Panc1 (cell line): Measurements from ENCODE around the gene HLTF. TPM values are rescaled to one million over a fixed set of nuclear protein-coding genes. Genes with fewer than 3 reads are reported as not detected.

Experiments
- ATAC-seq: fragments of 200-7000 bp; cut with Tn5 transposase; 2 replicates; pipeline ENCODE4 v1.9.1; 2020; ENCODE audit warnings: mild to moderate bottlenecking, moderate library complexity
- BruUV-seq: library from RNA; stranded (reverse); fragments of 400-500 nt; replicated peaks from 2 replicates; lab custom pipeline; 2021; lab: Mats Ljungman, UMichigan
- CTCF ChIA-PET: fragments of 300-600 bp; sonication (Branson Sonifier 250); formaldehyde crosslinking; loops from one replicate; lab custom pipeline; 2022; ENCODE audit warnings: antibody characterized with exemption; lab: Charles Lee
- POLR2A ChIA-PET: fragments of 300-600 bp; sonication (Branson Sonifier 250); formaldehyde crosslinking; loops from one replicate; lab custom pipeline; 2022; ENCODE audit warnings: antibody characterized with exemption; lab: Charles Lee
- DNase-seq: peaks from one replicate; pipeline ENCODE4 v3.0.0-alpha.2; 2010; ENCODE audit warnings: low read depth, low spot score
- H3K27ac ChIP-seq: 2 replicates; pipeline ENCODE4 v1.5.1; 2011; ENCODE audit warnings: mild to moderate bottlenecking, low read length, inconsistent platforms
- H3K27me3 ChIP-seq: fragments of 200-500 bp; sonication (Bioruptor generic); 2 replicates; pipeline ENCODE4 v1.6.0; 2014; ENCODE audit warnings: low read length, inconsistent platforms; ENCODE audit not compliant: control insufficient read depth, insufficient read depth
- H3K36me3 ChIP-seq: fragments of 200-500 bp; sonication (Bioruptor generic); 2 replicates; pipeline ENCODE4 v1.5.1; 2014; ENCODE audit warnings: inconsistent platforms, mild to moderate bottlenecking, low read length, moderate library complexity; ENCODE audit not compliant: control insufficient read depth, insufficient read depth
- H3K4me1 ChIP-seq: 2 replicates; pipeline ENCODE4 v1.5.1; 2011; ENCODE audit warnings: inconsistent platforms, mild to moderate bottlenecking, low read length, moderate library complexity; ENCODE audit not compliant: control insufficient read depth, insufficient read depth
- H3K4me3 ChIP-seq, 2 experiments: 2 replicates each; pipeline ENCODE4 v1.5.1; 2011 to 2012; ENCODE audit warnings: low read depth in 2 of 2, low read length in 2 of 2, mild to moderate bottlenecking in 2 of 2, inconsistent platforms in 1 of 2, moderate library complexity in 1 of 2
- H3K9me3 ChIP-seq: fragments of 200-500 bp; sonication (Bioruptor generic); 2 replicates; pipeline ENCODE4 v1.5.1; 2014; ENCODE audit warnings: low read depth, mild to moderate bottlenecking, inconsistent platforms, low read length, moderate library complexity; ENCODE audit not compliant: control insufficient read depth, insufficient read depth
- CTCF ChIP-seq: fragments of 450-650 bp; IDR thresholded peaks from 2 replicates; pipeline ENCODE4 v1.5.1; 2017; ENCODE audit warnings: mild to moderate bottlenecking
- POLR2AphosphoS5 ChIP-seq: IDR thresholded peaks from 2 replicates; pipeline ENCODE4 v1.6.1; 2012; ENCODE audit warnings: mild to moderate bottlenecking, low read depth, low read length, moderate library complexity
- SIN3A ChIP-seq: IDR thresholded peaks from 2 replicates; pipeline ENCODE4 v1.6.1; 2012; ENCODE audit warnings: low read depth, mild to moderate bottlenecking, low read length, moderate library complexity, borderline replicate concordance; ENCODE audit not compliant: insufficient read depth
- TCF7L2 ChIP-seq: IDR thresholded peaks from 2 replicates; pipeline ENCODE4 v1.6.1; 2011; ENCODE audit warnings: mild to moderate bottlenecking, low read depth, low read length, inconsistent platforms
- in situ Hi-C: cut with HindIII; loops from 2 replicates; pipeline ENCODE4 v1.10.0; 2016; ENCODE audit warnings: low sequenced_read_pairs, low pct_unique_long_range_greater_than_20kb
- intact Hi-C: fragments of 100-400 bp; cut with micrococcal nuclease; formaldehyde crosslinking; loops from one replicate; pipeline ENCODE4 v1.10.0; 2022; ENCODE audit not compliant: unreplicated experiment
- total RNA-seq: library from RNA; stranded (reverse); gene quantifications from one replicate; pipeline ENCODE4 v1.2.1, GENCODE V29; 2021; ENCODE audit not compliant: unreplicated experiment
- TF ChIP-seq, protein P1 (sequence below), 2 experiments: IDR thresholded peaks; 2 replicates each; pipeline ENCODE4 v1.6.1; 2011 to 2012; ENCODE audit warnings: low read depth in 2 of 2, control low read depth in 1 of 2, low read length in 1 of 2, mild to moderate bottlenecking in 1 of 2, moderate library complexity in 1 of 2; ENCODE audit not compliant: insufficient read depth in 1 of 2

Gene HLTF
- total RNA-seq, 1 experiment from 2014 or later: 106 TPM

- Histone ChIP-seq H3K4me3 (no peak overlapping the region), H3K4me1 (0 out of 2 replicates have a peak, but pooled peaks cover 4% of the 10 kb centered on the region), H3K9me3 (no peaks in the 10 kb centered on the region), H3K36me3 (peaks cover 13% of the 10 kb centered on the region), H3K27me3 (no peaks in the 10 kb centered on the region), H3K27ac (no peak overlapping the region)
- ChIA-PET CTCF (no interaction called here), POLR2A (no interaction called here)
- no TSS peak for BruUV-seq
- ATAC-seq: no peak
- no peak for DNase-seq
- intact Hi-C loops: no loop called here
- TF ChIP-seq SIN3A (no peak), POLR2AphosphoS5 (no peak), TCF7L2 (no peak), CTCF (no peak)
- TF ChIP-seq, protein P1, sequence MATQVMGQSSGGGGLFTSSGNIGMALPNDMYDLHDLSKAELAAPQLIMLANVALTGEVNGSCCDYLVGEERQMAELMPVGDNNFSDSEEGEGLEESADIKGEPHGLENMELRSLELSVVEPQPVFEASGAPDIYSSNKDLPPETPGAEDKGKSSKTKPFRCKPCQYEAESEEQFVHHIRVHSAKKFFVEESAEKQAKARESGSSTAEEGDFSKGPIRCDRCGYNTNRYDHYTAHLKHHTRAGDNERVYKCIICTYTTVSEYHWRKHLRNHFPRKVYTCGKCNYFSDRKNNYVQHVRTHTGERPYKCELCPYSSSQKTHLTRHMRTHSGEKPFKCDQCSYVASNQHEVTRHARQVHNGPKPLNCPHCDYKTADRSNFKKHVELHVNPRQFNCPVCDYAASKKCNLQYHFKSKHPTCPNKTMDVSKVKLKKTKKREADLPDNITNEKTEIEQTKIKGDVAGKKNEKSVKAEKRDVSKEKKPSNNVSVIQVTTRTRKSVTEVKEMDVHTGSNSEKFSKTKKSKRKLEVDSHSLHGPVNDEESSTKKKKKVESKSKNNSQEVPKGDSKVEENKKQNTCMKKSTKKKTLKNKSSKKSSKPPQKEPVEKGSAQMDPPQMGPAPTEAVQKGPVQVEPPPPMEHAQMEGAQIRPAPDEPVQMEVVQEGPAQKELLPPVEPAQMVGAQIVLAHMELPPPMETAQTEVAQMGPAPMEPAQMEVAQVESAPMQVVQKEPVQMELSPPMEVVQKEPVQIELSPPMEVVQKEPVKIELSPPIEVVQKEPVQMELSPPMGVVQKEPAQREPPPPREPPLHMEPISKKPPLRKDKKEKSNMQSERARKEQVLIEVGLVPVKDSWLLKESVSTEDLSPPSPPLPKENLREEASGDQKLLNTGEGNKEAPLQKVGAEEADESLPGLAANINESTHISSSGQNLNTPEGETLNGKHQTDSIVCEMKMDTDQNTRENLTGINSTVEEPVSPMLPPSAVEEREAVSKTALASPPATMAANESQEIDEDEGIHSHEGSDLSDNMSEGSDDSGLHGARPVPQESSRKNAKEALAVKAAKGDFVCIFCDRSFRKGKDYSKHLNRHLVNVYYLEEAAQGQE (IDR thresholded peaks at IDR 0.05; ENCODE audit: insufficient read depth in 1 of 2, low read depth in 2 of 2, low read length in 1 of 2): no peak
- in situ Hi-C loops: no loop called here
Measured at GRCh38 chr3:149080699-149081091, 5.6 kb downstream of the HLTF start.

DNA sequence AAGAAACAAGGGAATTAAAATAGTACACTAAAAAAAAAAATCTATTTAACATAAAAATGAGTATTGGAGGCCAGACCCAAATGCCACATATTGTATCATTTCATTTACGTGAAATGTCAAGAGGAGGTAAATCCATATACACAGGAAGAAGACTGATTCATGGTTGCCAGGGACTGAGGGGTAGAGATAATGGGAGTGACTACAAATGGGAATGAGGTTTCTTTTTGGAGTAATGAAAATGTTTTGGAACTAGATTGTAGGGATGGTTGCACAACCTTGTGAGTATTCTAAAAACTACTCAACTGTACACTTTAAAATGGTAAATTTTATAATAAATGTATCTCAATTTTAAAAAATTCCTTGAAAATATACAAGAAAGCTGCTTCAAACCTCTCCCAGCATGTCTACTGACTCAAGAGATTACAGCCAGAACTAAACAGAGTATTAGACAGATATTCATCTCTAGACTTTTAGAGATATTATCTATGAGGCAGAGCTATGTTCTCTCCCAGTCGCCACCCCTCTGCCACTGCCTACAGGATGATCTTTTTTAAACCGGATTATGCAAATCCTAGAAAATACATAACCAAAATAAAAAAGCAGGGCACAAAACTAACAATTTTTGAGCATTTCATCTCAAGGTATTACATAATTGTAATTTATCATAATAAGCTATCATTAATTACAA lies 6.2 kb downstream of the HLTF start:
- 0 out of 2 replicates have a peak, but pooled peaks cover 4% of the 10 kb centered on the region for H3K4me1 ChIP-seq
- in situ Hi-C loops: no loop called here
- no peak for TF ChIP-seq TCF7L2
- no peak for TF ChIP-seq SIN3A
- TF ChIP-seq, protein P1 (IDR thresholded peaks at IDR 0.05; ENCODE audit: insufficient read depth in 1 of 2, low read depth in 2 of 2, low read length in 1 of 2): no peak
- TF ChIP-seq CTCF: no peak
- TF ChIP-seq POLR2AphosphoS5: no peak
- CTCF ChIA-PET: no interaction called here
- H3K36me3 ChIP-seq: peaks cover 16% of the 10 kb centered on the region
- POLR2A ChIA-PET: no interaction called here
- intact Hi-C loops: no loop called here
- H3K27ac ChIP-seq: no peak overlapping the region
- no peak for DNase-seq
- H3K4me3 ChIP-seq: no peak overlapping the region
- no peak for ATAC-seq
- H3K9me3 ChIP-seq: no peaks in the 10 kb centered on the region
- no TSS peak for BruUV-seq
- H3K27me3 ChIP-seq: no peaks in the 10 kb centered on the region
